ENCODE measurements around the gene AKAP10.
"Not testable (repeated sequence)": the region's sequence is repeated elsewhere in the genome, so short reads cannot be mapped to it uniquely, and the experiment has no call there.

AKAP10 gene

GRCh38 chr17:19915245-19915978 lies 62.2 kb downstream of the AKAP10 start:
- DNase-seq (ENCODE audit: low read depth) = no peak

DNA sequence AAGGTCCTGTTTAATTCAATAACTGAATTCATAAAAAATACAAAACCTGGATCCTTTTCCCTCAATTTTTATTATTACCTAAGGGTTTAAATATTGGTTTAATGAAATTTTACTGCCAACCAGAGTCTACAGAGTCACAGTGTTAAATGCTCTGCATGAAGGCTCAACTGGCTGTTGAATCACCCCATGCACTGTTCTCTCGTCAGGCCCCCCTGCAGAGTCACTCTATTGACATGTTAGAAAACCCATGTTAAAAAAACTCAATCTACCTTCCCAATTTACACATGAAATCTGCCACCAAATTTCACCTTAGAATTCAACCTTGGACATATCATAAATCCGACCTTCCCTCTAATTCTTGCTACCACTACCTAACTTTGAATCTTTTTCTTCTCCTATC lies 66.6 kb downstream of the AKAP10 start:
- DNase-seq (ENCODE audit: low read depth) = no peak

- no peak for DNase-seq (ENCODE audit: low read depth)
Observed at GRCh38 chr17:19909139-19909538, 68.5 kb downstream of the AKAP10 start.

DNA sequence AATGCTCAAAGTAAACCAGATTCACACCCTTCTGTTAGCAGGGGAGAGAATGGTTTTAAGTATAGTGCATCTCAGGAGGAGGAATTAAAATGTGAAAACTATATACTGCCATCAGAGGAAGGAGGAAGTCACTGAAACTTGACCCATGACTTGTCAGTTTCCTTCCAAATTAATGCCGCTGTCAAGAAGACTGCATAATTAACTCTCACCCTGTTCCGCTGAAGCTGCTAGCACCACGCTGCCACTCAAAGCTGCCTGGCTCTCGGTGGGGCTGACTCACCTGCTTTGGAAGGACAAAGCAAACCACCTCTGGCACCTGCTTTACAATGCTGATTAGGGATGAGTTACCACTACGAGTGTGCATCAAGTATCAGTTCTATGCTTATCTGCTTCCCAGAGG lies 72.1 kb downstream of the AKAP10 start:
- no peak for DNase-seq (ENCODE audit: low read depth)

DNA sequence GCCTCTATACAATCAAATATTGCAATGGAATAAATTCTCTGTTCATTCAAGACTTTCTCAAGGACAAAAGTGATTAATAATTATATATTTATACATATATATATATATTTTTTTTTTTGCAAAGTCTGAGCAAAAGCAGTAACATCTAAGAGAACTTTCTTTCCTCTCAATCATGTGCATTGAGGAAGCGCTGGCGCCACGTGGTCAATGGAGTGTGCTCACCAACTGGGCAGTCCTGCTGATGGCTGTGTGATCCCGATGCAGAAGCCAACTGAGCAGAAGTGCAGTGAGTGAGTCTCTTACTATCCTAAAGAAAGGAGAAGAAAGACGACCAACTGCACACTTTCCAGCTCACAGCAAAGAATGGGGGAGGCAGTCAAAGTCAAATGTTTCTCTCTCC lies 72.7 kb downstream of the AKAP10 start:
- no peak for DNase-seq (ENCODE audit: low read depth)

- DNase-seq (ENCODE audit: low read depth) = no peak
Observed at GRCh38 chr17:19904412-19904811, 73.2 kb downstream of the AKAP10 start.

DNA sequence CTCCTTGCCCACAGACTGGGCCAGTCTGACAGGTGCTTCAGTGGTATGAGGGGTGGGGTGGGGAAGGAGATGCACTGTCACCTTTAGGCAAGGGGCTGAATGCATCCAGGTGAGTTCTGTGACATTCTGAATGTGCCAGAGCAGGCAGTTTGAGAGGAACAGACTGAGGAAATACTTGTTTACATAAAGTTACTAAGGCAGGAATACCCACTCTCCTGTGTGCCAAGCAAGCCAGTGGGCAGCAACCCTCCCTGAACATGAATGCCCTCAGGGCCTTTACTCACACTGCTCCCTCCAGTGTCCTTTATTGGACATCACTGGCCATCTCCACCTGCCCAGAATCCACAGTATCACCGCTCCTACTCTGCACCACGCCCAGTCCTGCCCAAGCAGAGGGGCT lies 76.8 kb downstream of the AKAP10 start:
- no peak for DNase-seq (ENCODE audit: low read depth)

DNA sequence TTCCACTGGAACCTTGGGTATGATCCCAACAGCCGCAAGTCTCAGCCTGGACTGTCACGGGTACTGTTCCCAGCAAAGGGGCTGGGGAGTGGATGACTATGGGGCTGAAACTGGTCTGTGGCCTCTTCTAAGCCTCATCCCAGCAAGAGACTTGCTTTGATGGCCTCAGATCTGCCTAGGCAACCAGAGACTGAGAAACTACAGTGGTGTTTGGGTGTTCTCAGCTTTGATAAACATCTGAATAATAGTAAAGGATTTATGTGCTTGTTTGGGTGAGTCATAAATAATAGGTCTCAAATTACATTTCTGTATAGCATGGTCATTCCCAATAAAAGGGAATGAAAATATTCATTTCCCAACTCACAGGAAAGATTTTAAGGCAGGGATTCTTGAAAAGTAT lies 79.7 kb downstream of the AKAP10 start:
- DNase-seq (ENCODE audit: low read depth) = no peak

- no peak for DNase-seq (ENCODE audit: low read depth)
Observed at GRCh38 chr17:19897090-19897837, 80.4 kb downstream of the AKAP10 start.

DNA sequence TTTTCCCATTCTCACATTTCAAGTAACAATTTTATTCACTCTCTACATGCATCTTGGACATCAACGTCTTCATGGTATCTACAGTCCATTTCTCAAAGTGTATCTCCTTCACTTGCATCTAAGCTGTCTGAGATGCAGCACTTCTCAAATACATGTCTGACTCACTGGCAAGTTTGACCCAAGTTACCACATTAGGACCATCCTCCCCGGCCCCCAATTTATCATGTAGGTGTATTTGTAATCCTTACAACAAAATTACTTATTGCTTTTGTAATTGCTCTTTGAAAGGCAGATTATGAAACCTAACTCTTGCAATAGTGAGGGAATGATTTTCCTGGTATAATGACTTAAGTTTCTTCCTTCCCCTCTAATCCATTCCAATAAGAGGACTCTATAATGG lies 80.9 kb downstream of the AKAP10 start:
- no peak for DNase-seq (ENCODE audit: low read depth)

GRCh38 chr17:19890554-19890953 lies 87.1 kb downstream of the AKAP10 start:
- DNase-seq (ENCODE audit: low read depth) = not testable (repeated sequence)

- not testable (repeated sequence) for DNase-seq (ENCODE audit: low read depth)
Observed at GRCh38 chr17:19890001-19890400, 87.6 kb downstream of the AKAP10 start.

DNA sequence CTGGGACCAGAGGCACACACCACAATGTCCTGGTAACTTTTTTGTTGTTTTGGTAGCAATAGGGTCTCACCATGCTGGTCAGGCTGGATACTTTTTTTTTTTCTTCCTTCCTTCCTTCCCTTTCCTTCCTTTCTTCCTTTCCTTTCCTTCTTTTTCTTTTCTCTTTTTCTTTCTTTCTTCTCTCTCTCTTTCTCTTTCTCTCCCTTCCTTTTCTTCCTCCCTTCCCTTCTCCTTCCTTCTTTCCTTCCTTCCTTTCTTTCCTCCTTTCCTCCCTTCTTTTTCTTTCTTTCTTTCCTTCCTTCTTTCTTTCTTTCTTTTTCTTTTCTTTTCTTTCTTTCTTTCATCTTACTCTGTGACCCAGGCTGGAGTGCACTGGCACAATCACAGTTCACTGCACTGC lies 91.5 kb downstream of the AKAP10 start:
- DNase-seq (ENCODE audit: low read depth) = no peak

DNA sequence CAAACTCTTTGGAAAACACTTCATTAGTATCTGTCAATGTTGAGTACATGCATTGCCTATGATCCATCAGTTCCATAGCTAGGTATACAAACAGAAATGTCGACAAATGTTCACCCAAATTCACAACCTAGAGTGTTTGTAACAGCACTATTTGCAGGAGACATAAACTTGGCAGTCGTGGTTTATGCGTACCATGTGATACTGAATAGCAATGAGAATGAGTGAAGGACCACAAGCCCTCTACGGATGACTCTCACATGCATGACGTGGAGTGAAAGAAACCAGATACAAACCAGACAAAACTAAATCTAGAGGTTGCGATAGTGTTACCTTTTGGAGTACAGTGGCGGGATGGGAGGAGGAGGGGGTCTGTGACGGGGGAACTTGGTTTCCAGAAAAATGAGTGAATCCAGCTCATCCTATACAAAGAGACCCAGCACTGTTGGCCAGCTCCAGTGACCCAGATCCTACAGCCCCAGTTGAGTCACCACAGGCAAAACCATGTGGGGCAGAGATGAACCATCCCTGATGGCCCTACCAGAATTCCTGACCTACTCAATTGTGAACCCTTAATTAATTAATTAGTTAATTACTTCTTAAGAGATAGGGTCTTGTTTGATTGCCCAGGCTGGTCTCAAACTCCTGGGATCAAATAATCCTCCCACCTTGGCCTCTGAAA lies 94.0 kb downstream of the AKAP10 start:
- no peak for DNase-seq (ENCODE audit: low read depth)

- no peak for DNase-seq (ENCODE audit: low read depth)
Observed at GRCh38 chr17:19880393-19880792, 97.2 kb downstream of the AKAP10 start.

- DNase-seq (ENCODE audit: low read depth) = no peak
Observed at GRCh38 chr17:19877364-19877945, 100.2 kb downstream of the AKAP10 start.

DNA sequence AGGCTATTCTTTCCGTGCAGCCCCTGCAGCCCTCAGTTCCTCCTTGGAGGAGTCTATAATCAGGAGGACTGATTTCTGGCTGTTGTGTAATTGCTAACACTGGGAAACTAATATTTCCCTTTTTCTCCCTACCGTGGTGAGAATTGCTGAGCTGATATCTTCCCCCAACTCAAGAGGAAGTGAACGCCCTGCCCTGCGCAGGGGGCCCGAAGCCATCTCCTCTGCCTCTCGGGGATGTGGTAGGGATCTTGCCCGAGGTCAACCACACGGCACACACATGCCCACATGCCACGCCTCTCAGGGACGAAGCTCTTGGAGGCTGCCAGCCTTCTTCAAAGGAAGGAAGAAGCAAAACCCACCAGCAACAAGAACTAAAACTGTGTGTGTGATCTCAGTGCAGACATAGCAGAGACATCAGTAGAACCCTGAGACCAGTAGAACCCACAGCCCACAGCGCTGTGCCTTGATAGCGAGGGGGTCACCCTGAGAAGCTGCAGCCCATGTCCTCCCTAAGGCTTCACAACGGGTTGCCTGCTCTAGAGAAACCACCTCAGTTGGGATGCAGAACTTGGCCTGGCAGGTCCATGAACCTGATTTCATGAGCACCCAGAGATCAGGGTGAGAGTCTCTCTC lies 101.0 kb downstream of the AKAP10 start:
- DNase-seq (ENCODE audit: low read depth) = no peak

GRCh38 chr17:19874256-19874655 lies 103.4 kb downstream of the AKAP10 start:
- DNase-seq (ENCODE audit: low read depth) = no peak

DNA sequence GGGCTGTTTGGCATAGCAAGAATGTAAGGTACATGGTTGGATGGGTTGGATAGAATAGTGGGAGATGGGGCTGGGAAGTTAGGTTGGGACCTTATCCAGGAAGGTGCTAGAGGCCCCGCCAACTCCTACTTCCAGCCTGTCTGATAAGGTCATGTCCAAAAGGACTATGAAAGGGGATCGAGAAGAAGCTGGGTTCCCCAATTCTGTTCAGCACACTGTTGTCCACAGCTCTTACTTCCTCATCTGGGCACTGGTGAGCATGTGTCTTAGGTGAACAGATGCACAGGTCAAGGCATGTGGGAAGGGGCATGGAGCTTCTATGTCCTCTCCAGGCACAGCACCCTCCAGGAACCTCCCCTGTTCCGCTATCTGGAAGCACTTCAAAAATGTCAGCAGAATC lies 104.3 kb downstream of the AKAP10 start:
- no peak for DNase-seq (ENCODE audit: low read depth)

DNA sequence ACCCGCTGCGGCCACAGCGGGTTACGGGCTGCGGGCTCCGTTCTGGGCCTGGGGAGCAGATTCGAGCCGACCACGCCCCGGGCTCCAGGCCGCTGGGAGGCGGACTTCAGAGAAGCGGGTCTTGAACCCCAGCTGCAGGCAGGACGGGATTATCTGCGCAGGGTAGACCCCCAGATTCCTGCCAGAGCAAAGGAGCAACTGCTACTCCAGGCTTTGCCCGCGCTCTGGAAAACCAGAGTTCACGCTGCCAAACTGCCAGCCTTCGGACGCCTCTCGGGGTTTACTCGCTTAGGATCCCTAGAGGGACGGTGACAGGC lies 109.6 kb downstream of the AKAP10 start:
- DNase-seq (ENCODE audit: low read depth) = no peak

DNA sequence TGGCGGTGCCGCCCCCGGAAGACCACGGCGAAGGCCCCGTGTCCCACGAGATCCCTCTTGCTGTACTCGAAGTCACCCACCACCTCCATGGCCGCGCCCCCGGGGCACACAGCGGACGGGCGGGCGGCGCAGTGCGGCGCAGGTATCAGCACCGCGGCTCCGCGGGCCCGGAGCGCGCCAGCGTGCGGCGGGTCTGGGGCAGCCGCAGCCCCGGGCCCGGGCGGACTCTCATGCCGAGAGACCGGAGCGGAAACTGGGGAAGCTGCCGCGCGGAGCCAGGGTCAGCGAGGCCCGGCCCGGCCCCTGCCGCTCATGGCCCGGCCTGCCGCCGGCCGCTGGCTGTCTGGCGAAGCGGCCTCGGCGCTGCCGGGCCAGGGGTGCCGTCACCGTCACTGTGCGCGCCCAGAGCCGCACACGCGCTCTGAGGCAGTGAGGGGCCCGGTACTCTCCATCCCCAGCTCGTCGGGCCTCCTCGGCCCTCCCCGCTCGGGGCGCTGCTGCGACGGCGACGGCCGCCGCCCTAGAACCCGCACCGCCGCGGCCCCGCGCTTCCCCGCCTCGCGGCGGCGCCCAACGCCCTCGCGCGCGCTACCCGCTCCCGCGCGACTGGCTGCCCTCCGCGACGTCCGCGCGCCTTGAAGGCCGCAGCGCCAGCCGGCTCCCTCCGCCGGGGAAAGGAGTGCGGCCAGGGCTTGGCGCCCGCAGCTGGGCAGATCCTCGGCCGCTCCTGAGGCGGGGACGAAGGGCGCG lies 110.1 kb downstream of the AKAP10 start, which contains the start of gene ULK2:
Gene ULK2, minus strand, starts transcription at position 608 of the 750 bp plus-strand sequence. Its CDS starts 519 bp downstream, at position 89.
- DNase-seq (ENCODE audit: low read depth) = peak; percentile 24

- DNase-seq (ENCODE audit: low read depth) = peak; percentile 13
Observed at GRCh38 chr17:19867079-19867328, 110.6 kb downstream of the AKAP10 start.
